Keratinocyte (primary cell): Measurements from ENCODE around the gene MTUS2. TPM values are rescaled to one million over a fixed set of nuclear protein-coding genes. Genes with fewer than 3 reads are reported as not detected.

Experiments used
- DNase-seq: peaks from one replicate; pipeline ENCODE4 v3.0.0-alpha.2; 2011; ENCODE audit warnings: low read depth, missing footprints, low spot score
- FAIRE-seq: peaks from 2 replicates; lab custom pipeline; 2011; peaks lifted over from hg19 to GRCh38; lab: Jason Lieb, UNC
- H2AFZ ChIP-seq: 2 replicates; pipeline ENCODE4 v1.6.0; 2012; ENCODE audit warnings: low read length, control low read depth, inconsistent platforms; ENCODE audit not compliant: control insufficient read depth
- H3K27ac ChIP-seq: 2 replicates; pipeline ENCODE4 v1.5.1; 2011; ENCODE audit warnings: low read length; ENCODE audit not compliant: control insufficient read depth, insufficient read depth
- H3K27me3 ChIP-seq: 3 replicates; pipeline ENCODE4 v1.6.0; 2011; ENCODE audit warnings: low read length; ENCODE audit not compliant: control insufficient read depth, insufficient read depth; ENCODE audit errors: extremely low read depth
- H3K36me3 ChIP-seq, 2 experiments: 2 replicates in 1 of 2; 3 replicates in 1 of 2; pipeline ENCODE4 v1.5.1; 2011; ENCODE audit warnings: low read length in 2 of 2, mild to moderate bottlenecking in 1 of 2; ENCODE audit not compliant: control insufficient read depth in 2 of 2, insufficient read depth in 2 of 2; ENCODE audit errors: extremely low read depth in 1 of 2
- H3K4me1 ChIP-seq: 3 replicates; pipeline ENCODE4 v1.5.1; 2011; ENCODE audit warnings: low read length; ENCODE audit not compliant: control insufficient read depth, insufficient read depth; ENCODE audit errors: extremely low read depth
- H3K4me2 ChIP-seq: 3 replicates; pipeline ENCODE4 v1.6.0; 2011; ENCODE audit warnings: low read depth, low read length; ENCODE audit not compliant: control insufficient read depth, insufficient read depth; ENCODE audit errors: extremely low read depth
- H3K4me3 ChIP-seq, 3 experiments: fragments of 200-600 bp in 1 of 3; sonication (generic) in 1 of 3; 2 replicates in 2 of 3; 3 replicates in 1 of 3; pipeline ENCODE4 v1.5.1; 2011 to 2016; ENCODE audit warnings: low read length in 3 of 3, mild to moderate bottlenecking in 3 of 3, control low read depth in 2 of 3, inconsistent platforms in 1 of 3, low read depth in 1 of 3, mixed read lengths in 1 of 3, mixed run types in 1 of 3, moderate library complexity in 1 of 3; ENCODE audit not compliant: control insufficient read depth in 2 of 3, insufficient read depth in 2 of 3; ENCODE audit errors: extremely low read depth in 1 of 3
- H3K79me2 ChIP-seq: 2 replicates; pipeline ENCODE4 v1.6.0; 2012; ENCODE audit warnings: low read length; ENCODE audit not compliant: control insufficient read depth, insufficient read depth
- H3K9ac ChIP-seq: 3 replicates; pipeline ENCODE4 v1.6.0; 2011; ENCODE audit warnings: low read length; ENCODE audit not compliant: control insufficient read depth, insufficient read depth; ENCODE audit errors: extremely low read depth
- H3K9me1 ChIP-seq: 3 replicates; pipeline ENCODE4 v1.6.0; 2011; ENCODE audit warnings: low read length; ENCODE audit not compliant: control insufficient read depth, insufficient read depth; ENCODE audit errors: extremely low read depth
- H3K9me3 ChIP-seq: 2 replicates; pipeline ENCODE4 v1.5.1; 2012; ENCODE audit warnings: low read depth, low read length; ENCODE audit not compliant: control insufficient read depth
- H4K20me1 ChIP-seq: 3 replicates; pipeline ENCODE4 v1.6.0; 2011; ENCODE audit warnings: low read length; ENCODE audit not compliant: control insufficient read depth, insufficient read depth; ENCODE audit errors: extremely low read depth
- CTCF ChIP-seq, 3 experiments: IDR thresholded peaks in 1 of 3; conservative IDR thresholded peaks in 1 of 3; optimal IDR thresholded peaks in 1 of 3; 2 replicates in 2 of 3; 3 replicates in 1 of 3; pipeline versions ENCODE3 to v1.5.1; 2011; ENCODE audit warnings: low read length in 3 of 3, mild to moderate bottlenecking in 3 of 3, moderate library complexity in 2 of 3, control low read depth in 1 of 3, inconsistent platforms in 1 of 3; ENCODE audit not compliant: insufficient read depth in 2 of 3; ENCODE audit errors: extremely low read depth in 1 of 3
- EZH2 ChIP-seq: IDR thresholded peaks from one replicate; pipeline ENCODE4 v1.6.1; 2012; ENCODE audit warnings: inconsistent platforms, mild to moderate bottlenecking, low read length, moderate library complexity
- dilution Hi-C: fragments of 300-500 bp; cut with MboI; formaldehyde crosslinking; loops from one replicate; pipeline ENCODE4 v1.7.0; 2020; ENCODE audit warnings: low sequenced_read_pairs; ENCODE audit not compliant: extremely low pct_ligation_motif_present
- polyA plus RNA-seq, 5 experiments: library from polyadenylated mRNA; depleted of rRNA in 3 of 5; stranded (reverse) in 3 of 5; stranded (forward) in 1 of 5; unstranded in 1 of 5; fragments of >200 nt; gene quantifications; 1 replicate in 1 of 5; 2 replicates in 3 of 5; 3 replicates in 1 of 5; pipeline versions ENCODE4 v1.2.1 to v1.2.3, GENCODE V29; 2011 to 2012; ENCODE audit warnings: missing spikeins in 2 of 5, low read depth in 1 of 5, low replicate concordance in 1 of 5

MTUS2 gene
- polyA plus RNA-seq, 1 donor (not counting 4 experiments of a cell fraction or from before 2014, with no cell fraction given): 0.17 TPM

DNA sequence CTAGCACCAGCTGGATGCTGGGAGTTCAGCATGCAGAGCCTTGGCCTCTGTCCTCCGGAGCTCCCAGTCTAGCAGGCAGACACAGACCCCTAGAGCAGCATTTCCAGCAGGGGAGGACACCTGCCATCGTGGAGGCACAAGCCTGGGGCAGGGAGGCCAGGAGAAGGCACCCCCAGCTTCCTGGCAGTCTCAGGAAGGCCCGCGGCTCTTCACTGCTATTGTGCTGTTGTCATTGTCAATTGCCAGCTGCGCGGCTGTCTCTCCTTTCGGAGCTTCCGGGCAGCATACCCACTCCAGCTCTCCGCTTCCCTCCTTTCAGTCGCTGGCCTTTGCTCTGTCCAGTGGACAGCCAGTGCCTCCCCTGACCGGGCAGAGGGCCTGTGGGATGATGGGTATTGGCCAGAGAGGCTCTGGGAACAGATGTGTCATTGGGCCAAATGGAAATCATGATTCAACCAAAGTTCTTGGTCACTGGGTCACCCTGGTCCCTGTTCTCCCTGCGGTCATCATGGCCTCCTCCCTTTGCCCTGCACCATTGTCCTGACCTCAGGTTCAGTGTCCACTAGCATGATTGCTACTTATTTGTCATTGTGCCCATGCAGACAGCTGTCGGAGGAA lies 682.4 kb downstream of the MTUS2 start:
- no peak for FAIRE-seq
- H3K27me3 ChIP-seq: peaks cover 19% of the 10 kb centered on the region

DNA sequence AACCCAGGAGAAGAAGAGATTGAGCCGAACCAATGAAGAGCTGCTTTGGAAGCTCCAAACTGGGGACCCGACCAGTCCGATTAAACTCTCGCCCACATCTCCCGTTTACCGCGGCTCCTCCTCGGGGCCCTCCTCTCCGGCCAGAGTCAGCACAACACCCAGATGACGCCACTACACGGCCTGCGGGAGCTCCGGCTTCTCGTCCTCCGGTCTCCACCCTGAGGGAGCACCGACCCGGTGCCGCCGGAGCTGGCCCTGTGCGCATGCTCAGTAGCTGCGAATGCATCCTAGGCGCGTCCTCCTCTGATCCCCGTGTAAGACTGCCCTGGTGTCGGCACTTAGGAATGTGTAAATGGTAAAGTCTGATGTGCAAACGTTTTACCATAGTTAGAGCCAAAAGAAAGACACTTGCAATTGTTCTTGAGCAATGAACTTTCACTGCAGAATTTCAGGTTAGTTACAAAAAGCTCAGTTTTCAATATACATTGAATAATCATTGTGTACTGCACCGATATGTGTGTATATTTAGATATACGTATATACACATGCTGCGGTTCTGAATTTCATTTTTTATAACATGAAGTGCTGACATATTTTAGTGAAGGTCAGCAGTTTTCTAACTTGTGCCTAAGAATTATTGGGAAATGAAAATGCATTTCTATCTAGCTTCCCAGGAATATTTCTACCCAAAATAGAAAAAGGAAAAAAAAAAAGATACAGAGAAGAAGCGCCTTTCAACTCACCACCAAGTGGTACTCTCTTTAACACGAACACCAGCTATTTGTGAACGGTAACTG lies 683.1 kb downstream of the MTUS2 start:
- Histone ChIP-seq H2AFZ (no peak overlapping the region), H3K27ac (no peak overlapping the region), H3K36me3 (no peaks in the 10 kb centered on the region), H3K79me2 (no peaks in the 10 kb centered on the region), H3K9me1 (no peaks in the 10 kb centered on the region), H3K27me3 (peaks cover 15% of the 10 kb centered on the region), H3K4me3 (peak overlapping the region in 1 of 3 experiments; percentile 14), H3K4me2 (peak overlapping the region; percentile 70), H3K9me3 (no peaks in the 10 kb centered on the region), H3K4me1 (no peaks in the 10 kb centered on the region), H4K20me1 (no peaks in the 10 kb centered on the region), H3K9ac (no peak overlapping the region)
- FAIRE-seq (peak; percentile 13), DNase-seq (no peak)
- peak; percentile 23 for TF ChIP-seq EZH2
- no peak for TF ChIP-seq CTCF (optimal IDR thresholded peaks at IDR 0.05 in 1 of 3, IDR thresholded peaks at IDR 0.05 in 1 of 3, conservative IDR thresholded peaks at IDR 0.05 in 1 of 3; ENCODE audit: extremely low read depth in 1 of 3, insufficient read depth in 2 of 3, low read length in 3 of 3)
- dilution Hi-C loops: no loop called here

More for the DNA sequence above, 682.4 kb downstream of the MTUS2 start:
- no peak for DNase-seq
- Histone ChIP-seq H3K4me2 (peak overlapping the region; percentile 70), H3K9ac (no peak overlapping the region), H3K4me3 (no peak overlapping the region), H3K9me1 (no peaks in the 10 kb centered on the region), H3K36me3 (no peaks in the 10 kb centered on the region), H3K79me2 (no peaks in the 10 kb centered on the region), H2AFZ (no peak overlapping the region), H4K20me1 (no peaks in the 10 kb centered on the region), H3K9me3 (no peaks in the 10 kb centered on the region), H3K4me1 (no peaks in the 10 kb centered on the region), H3K27ac (no peak overlapping the region)
- dilution Hi-C loops: no loop called here
- TF ChIP-seq CTCF (optimal IDR thresholded peaks at IDR 0.05 in 1 of 3, IDR thresholded peaks at IDR 0.05 in 1 of 3, conservative IDR thresholded peaks at IDR 0.05 in 1 of 3; ENCODE audit: extremely low read depth in 1 of 3, insufficient read depth in 2 of 3, low read length in 3 of 3): no peak
- TF ChIP-seq EZH2: peak; percentile 14
